Erythroblast (primary cell): Measurements from ENCODE around the gene ANO6.

Experiments
- GATA1 ChIP-seq: IDR thresholded peaks from 2 replicates; pipeline ENCODE4 v1.6.1; 2011; ENCODE audit warnings: low read depth, mild to moderate bottlenecking, control low read depth, low read length, moderate library complexity
- POLR2A ChIP-seq: IDR thresholded peaks from 2 replicates; pipeline ENCODE4 v1.6.1; 2011; ENCODE audit warnings: mild to moderate bottlenecking, low read length

DNA sequence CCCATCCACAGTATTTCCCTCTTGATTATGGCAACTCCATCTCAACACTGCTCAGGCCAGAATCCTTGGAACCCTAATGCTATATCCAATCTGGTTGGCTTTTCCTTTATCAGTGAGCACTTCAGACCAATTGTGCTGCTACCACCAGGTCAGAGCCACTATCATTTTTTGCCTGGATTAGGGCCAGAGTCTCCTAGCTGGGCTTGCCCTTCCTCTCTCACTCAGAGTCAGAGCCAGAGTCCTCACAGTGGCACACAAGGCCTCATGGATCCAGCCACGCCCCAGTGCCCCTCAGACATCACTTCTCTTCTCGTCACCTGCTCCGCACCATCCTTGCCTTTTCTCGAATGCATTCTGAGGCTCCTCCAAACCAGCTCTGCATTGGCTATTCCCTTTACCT lies 211.1 kb downstream of the ANO6 start:
- no peak for TF ChIP-seq POLR2A
- no peak for TF ChIP-seq GATA1
